LNCaP clone FGC (cell line): ENCODE results near the gene ZBP1.

ENCODE experiments used
- DNase-seq: peaks from one replicate; pipeline ENCODE4 v3.0.0-alpha.2; 2011; ENCODE audit warnings: low read depth
- H3K4me3 ChIP-seq: 2 replicates; pipeline ENCODE4 v1.5.1; 2011; ENCODE audit warnings: mild to moderate bottlenecking, low read depth, low read length, control low read depth
- TF ChIP-seq, protein P1 (sequence below): IDR thresholded peaks from 2 replicates; pipeline ENCODE4 v1.5.1; 2012; ENCODE audit warnings: mild to moderate bottlenecking; ENCODE audit not compliant: control insufficient read depth, insufficient read depth; ENCODE audit errors: extremely low read depth

Gene ZBP1

GRCh38 chr20:57619051-57619831, 985 bp downstream of the ZBP1 start:
- DNase-seq, result no peak
- no peak overlapping the region for H3K4me3 ChIP-seq
- TF ChIP-seq, protein P1, sequence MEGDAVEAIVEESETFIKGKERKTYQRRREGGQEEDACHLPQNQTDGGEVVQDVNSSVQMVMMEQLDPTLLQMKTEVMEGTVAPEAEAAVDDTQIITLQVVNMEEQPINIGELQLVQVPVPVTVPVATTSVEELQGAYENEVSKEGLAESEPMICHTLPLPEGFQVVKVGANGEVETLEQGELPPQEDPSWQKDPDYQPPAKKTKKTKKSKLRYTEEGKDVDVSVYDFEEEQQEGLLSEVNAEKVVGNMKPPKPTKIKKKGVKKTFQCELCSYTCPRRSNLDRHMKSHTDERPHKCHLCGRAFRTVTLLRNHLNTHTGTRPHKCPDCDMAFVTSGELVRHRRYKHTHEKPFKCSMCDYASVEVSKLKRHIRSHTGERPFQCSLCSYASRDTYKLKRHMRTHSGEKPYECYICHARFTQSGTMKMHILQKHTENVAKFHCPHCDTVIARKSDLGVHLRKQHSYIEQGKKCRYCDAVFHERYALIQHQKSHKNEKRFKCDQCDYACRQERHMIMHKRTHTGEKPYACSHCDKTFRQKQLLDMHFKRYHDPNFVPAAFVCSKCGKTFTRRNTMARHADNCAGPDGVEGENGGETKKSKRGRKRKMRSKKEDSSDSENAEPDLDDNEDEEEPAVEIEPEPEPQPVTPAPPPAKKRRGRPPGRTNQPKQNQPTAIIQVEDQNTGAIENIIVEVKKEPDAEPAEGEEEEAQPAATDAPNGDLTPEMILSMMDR, result no peak

DNA sequence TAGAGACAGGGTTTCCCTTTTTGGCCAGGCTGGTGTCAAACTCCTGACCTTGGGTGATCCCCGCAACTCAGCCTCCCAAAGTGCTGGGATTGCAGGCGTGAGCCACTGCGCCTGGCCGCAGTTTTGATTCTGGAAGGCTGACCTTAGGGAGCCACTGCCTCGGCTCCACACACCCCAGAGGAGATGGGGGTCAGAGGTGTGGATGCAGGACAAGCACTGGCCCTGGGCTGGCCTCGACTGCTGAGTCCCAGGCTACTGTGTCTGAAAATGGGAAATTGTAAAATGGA, 1.5 kb downstream of the ZBP1 start:
- TF ChIP-seq, protein P1, result no peak
- H3K4me3 ChIP-seq, result no peak overlapping the region

GRCh38 chr20:57618091-57618763, 2.0 kb downstream of the ZBP1 start:
- TF ChIP-seq, protein P1, result no peak
- DNase-seq, result no peak
- H3K4me3 ChIP-seq, result no peak overlapping the region

More for the DNA sequence above, 1.5 kb downstream of the ZBP1 start:
- DNase-seq, result no peak

GRCh38 chr20:57617079-57617795, 3.0 kb downstream of the ZBP1 start:
- no peak for DNase-seq
- TF ChIP-seq, protein P1, result no peak
- no peak overlapping the region for H3K4me3 ChIP-seq

GRCh38 chr20:57616143-57616951, 3.9 kb downstream of the ZBP1 start:
- no peak overlapping the region for H3K4me3 ChIP-seq
- TF ChIP-seq, protein P1, result no peak
- no peak for DNase-seq

GRCh38 chr20:57615445-57615811, 4.8 kb downstream of the ZBP1 start:
- TF ChIP-seq, protein P1, result no peak
- no peak overlapping the region for H3K4me3 ChIP-seq
- DNase-seq, result no peak
